ENCODE results near the gene MANBA. TPM values are rescaled to one million over a fixed set of nuclear protein-coding genes. Genes with fewer than 3 reads are reported as not detected.
A peak's percentile ranks its signal among the peaks of the same experiment; 100 is the strongest.

MANBA gene
- total and polyA plus RNA-seq, 2 of the 13 experiments (the other 11 are each of a cell fraction or from before 2014, with no cell fraction given): 11.7 to 33.3 TPM

DNA sequence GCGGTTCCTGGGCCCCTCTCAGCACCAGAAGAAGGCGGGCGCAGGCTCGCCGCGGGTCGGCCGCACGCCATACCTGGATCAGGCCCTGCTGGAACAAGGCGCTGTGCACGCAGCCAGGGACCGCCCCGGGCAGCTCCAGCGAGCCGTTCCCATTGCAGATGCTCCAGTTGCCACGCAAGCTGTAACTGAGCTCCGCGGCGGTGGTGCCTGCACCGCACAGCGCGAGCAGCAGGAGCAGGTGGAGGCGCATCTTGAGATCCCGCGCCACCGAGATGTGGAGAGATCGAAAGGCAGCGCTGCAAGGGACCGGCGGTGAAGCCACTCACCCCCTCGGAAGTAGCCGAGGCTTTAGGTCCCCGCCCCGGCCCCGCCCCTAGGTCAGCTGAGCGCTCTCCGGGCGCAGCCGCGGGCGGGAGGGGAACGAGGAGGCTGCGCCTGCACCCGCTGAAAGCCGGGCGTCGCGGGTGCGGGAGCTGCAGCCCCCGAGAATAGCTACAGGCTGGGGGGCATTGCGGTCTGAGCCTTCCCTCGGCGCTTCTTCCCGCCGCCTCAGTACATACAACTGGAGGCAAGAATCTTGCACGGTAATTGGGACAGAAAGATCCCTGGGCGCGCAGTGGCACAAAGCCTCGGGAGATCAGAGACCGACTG lies at the start of gene MANBA (continued):
- TF ChIP-seq, protein P1, sequence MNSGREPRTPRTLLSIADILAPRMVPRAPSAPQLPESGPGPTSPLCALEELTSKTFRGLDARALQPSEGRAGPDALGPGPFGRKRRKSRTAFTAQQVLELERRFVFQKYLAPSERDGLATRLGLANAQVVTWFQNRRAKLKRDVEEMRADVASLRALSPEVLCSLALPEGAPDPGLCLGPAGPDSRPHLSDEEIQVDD (CRISPR knock-in tag; IDR thresholded peaks at IDR 0.05; ENCODE audit: borderline replicate concordance): 0 out of 2 replicates have a peak, but pooled peaks have one; percentile 70
- no peak for TF ChIP-seq IKZF1 (IDR thresholded peaks at IDR 0.05)
- no peak for TF ChIP-seq LRRFIP1 (CRISPR knock-in tag; conservative IDR thresholded peaks at IDR 0.05)
- TF ChIP-seq ZFY (CRISPR knock-in tag; IDR thresholded peaks at IDR 0.05): peak; percentile 93
- TF ChIP-seq, protein P2, sequence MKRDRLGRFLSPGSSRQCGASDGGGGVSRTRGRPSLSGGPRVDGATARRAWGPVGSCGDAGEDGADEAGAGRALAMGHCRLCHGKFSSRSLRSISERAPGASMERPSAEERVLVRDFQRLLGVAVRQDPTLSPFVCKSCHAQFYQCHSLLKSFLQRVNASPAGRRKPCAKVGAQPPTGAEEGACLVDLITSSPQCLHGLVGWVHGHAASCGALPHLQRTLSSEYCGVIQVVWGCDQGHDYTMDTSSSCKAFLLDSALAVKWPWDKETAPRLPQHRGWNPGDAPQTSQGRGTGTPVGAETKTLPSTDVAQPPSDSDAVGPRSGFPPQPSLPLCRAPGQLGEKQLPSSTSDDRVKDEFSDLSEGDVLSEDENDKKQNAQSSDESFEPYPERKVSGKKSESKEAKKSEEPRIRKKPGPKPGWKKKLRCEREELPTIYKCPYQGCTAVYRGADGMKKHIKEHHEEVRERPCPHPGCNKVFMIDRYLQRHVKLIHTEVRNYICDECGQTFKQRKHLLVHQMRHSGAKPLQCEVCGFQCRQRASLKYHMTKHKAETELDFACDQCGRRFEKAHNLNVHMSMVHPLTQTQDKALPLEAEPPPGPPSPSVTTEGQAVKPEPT (CRISPR knock-in tag; IDR thresholded peaks at IDR 0.05; ENCODE audit: low read depth): no peak
- TF ChIP-seq NR3C1 (CRISPR knock-in tag; IDR thresholded peaks at IDR 0.05): no peak
- TF ChIP-seq, protein P3, sequence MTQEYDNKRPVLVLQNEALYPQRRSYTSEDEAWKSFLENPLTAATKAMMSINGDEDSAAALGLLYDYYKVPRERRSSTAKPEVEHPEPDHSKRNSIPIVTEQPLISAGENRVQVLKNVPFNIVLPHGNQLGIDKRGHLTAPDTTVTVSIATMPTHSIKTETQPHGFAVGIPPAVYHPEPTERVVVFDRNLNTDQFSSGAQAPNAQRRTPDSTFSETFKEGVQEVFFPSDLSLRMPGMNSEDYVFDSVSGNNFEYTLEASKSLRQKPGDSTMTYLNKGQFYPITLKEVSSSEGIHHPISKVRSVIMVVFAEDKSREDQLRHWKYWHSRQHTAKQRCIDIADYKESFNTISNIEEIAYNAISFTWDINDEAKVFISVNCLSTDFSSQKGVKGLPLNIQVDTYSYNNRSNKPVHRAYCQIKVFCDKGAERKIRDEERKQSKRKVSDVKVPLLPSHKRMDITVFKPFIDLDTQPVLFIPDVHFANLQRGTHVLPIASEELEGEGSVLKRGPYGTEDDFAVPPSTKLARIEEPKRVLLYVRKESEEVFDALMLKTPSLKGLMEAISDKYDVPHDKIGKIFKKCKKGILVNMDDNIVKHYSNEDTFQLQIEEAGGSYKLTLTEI (CRISPR knock-in tag; conservative IDR thresholded peaks at IDR 0.05): no peak
- TF ChIP-seq PTBP1 (IDR thresholded peaks at IDR 0.05; ENCODE audit: low read depth, low read length, poor library complexity, severe bottlenecking): no peak
- no peak for TF ChIP-seq MTA3 (CRISPR knock-in tag; IDR thresholded peaks at IDR 0.05)
- TF ChIP-seq ZBTB10 (CRISPR knock-in tag; IDR thresholded peaks at IDR 0.05; ENCODE audit: borderline replicate concordance): peak; percentile 70; the same call in 1 of the 2 replicates
- TF ChIP-seq ZMYM4 (CRISPR knock-in tag; IDR thresholded peaks at IDR 0.05): peak; percentile 82
- no peak for TF ChIP-seq ARID3A (IDR thresholded peaks at IDR 0.05; ENCODE audit: low read depth, low read length)
- TF ChIP-seq STAT5B (CRISPR knock-in tag; IDR thresholded peaks at IDR 0.05): no peak
- peak; percentile 84 for TF ChIP-seq MXD4 (CRISPR knock-in tag; IDR thresholded peaks at IDR 0.05)
- TF ChIP-seq PRPF4 (IDR thresholded peaks at IDR 0.05; ENCODE audit: low read depth, low read length, poor library complexity, severe bottlenecking): no peak
- no peak for TF ChIP-seq ZNF12 (CRISPR knock-in tag; IDR thresholded peaks at IDR 0.05)
- peak; percentile 82; the same call in 1 of the 2 replicates for TF ChIP-seq ZNF543 (CRISPR knock-in tag; IDR thresholded peaks at IDR 0.05)
- TF ChIP-seq MEIS1 (CRISPR knock-in tag; IDR thresholded peaks at IDR 0.05; ENCODE audit: borderline replicate concordance): no peak
